ENCODE data around the gene SUN1.

DNA sequence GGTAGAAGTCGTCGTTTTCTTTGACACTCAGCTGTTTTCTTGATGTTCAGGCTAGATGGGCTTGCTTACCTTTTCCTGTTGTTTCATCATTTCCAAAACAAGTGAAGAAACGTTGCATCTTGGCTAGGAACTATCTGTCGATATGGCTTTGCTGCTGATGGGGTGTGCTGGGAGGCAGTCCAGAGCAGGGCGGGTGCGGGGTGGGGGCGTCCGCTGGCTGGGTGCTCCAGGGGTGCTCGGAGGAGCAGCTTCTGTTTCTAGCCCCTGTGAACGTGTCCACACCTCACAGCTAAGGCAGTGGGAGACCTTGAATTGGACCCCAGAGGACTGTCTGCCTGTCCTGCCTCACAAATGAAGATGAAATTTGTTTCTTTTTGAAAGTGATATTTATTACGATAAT is 7.6 kb upstream of the SUN1 start:
- TF ChIP-seq, protein P1, sequence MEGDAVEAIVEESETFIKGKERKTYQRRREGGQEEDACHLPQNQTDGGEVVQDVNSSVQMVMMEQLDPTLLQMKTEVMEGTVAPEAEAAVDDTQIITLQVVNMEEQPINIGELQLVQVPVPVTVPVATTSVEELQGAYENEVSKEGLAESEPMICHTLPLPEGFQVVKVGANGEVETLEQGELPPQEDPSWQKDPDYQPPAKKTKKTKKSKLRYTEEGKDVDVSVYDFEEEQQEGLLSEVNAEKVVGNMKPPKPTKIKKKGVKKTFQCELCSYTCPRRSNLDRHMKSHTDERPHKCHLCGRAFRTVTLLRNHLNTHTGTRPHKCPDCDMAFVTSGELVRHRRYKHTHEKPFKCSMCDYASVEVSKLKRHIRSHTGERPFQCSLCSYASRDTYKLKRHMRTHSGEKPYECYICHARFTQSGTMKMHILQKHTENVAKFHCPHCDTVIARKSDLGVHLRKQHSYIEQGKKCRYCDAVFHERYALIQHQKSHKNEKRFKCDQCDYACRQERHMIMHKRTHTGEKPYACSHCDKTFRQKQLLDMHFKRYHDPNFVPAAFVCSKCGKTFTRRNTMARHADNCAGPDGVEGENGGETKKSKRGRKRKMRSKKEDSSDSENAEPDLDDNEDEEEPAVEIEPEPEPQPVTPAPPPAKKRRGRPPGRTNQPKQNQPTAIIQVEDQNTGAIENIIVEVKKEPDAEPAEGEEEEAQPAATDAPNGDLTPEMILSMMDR (conservative IDR thresholded peaks at IDR 0.05; ENCODE audit: low read depth in 2 of 2): no peak
- TF ChIP-seq POLR2AphosphoS5 (IDR thresholded peaks at IDR 0.05; ENCODE audit: low read depth) (no peak), EZH2phosphoT487 (IDR thresholded peaks at IDR 0.05; ENCODE audit: unreplicated experiment) (no peak), EZH2 (IDR thresholded peaks at IDR 0.05; ENCODE audit: low read depth, unreplicated experiment) (no peak), CREB1 (CRISPR knock-in tag; IDR thresholded peaks at IDR 0.05; ENCODE audit: low read depth) (no peak), JUNB (IDR thresholded peaks at IDR 0.05; ENCODE audit: unreplicated experiment) (no peak)
- TF ChIP-seq, protein P2, sequence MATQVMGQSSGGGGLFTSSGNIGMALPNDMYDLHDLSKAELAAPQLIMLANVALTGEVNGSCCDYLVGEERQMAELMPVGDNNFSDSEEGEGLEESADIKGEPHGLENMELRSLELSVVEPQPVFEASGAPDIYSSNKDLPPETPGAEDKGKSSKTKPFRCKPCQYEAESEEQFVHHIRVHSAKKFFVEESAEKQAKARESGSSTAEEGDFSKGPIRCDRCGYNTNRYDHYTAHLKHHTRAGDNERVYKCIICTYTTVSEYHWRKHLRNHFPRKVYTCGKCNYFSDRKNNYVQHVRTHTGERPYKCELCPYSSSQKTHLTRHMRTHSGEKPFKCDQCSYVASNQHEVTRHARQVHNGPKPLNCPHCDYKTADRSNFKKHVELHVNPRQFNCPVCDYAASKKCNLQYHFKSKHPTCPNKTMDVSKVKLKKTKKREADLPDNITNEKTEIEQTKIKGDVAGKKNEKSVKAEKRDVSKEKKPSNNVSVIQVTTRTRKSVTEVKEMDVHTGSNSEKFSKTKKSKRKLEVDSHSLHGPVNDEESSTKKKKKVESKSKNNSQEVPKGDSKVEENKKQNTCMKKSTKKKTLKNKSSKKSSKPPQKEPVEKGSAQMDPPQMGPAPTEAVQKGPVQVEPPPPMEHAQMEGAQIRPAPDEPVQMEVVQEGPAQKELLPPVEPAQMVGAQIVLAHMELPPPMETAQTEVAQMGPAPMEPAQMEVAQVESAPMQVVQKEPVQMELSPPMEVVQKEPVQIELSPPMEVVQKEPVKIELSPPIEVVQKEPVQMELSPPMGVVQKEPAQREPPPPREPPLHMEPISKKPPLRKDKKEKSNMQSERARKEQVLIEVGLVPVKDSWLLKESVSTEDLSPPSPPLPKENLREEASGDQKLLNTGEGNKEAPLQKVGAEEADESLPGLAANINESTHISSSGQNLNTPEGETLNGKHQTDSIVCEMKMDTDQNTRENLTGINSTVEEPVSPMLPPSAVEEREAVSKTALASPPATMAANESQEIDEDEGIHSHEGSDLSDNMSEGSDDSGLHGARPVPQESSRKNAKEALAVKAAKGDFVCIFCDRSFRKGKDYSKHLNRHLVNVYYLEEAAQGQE (IDR thresholded peaks at IDR 0.05; ENCODE audit: unreplicated experiment): no peak

Data from GM23338 (cell line).